ENCODE results near the gene TTC7B.

DNA sequence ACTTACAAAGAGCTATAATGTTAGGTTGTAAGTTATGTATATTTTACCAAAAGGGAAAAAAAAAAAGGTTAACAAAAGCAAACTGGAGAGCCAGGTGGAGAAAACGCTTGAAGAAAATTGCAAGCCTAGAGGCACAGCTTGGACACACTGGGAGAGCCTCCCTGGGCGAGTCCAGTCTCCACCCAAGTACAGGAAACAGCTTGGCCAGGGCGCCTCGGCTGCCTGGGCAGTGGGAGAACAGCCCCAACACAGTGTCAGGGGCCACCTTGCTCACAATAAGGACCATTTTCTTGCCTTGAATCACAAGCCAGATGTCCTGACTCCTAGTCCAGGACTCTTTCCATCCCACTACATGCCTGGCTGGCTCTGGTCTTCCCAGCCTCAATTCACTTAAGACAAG is 33.3 kb downstream of the TTC7B start:
- TF ChIP-seq POLR2AphosphoS5 (IDR thresholded peaks at IDR 0.05): no peak
- TF ChIP-seq, protein P1, sequence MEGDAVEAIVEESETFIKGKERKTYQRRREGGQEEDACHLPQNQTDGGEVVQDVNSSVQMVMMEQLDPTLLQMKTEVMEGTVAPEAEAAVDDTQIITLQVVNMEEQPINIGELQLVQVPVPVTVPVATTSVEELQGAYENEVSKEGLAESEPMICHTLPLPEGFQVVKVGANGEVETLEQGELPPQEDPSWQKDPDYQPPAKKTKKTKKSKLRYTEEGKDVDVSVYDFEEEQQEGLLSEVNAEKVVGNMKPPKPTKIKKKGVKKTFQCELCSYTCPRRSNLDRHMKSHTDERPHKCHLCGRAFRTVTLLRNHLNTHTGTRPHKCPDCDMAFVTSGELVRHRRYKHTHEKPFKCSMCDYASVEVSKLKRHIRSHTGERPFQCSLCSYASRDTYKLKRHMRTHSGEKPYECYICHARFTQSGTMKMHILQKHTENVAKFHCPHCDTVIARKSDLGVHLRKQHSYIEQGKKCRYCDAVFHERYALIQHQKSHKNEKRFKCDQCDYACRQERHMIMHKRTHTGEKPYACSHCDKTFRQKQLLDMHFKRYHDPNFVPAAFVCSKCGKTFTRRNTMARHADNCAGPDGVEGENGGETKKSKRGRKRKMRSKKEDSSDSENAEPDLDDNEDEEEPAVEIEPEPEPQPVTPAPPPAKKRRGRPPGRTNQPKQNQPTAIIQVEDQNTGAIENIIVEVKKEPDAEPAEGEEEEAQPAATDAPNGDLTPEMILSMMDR (IDR thresholded peaks at IDR 0.05): no peak
